ENCODE results near the gene TRPM3.

TRPM3 gene

DNA sequence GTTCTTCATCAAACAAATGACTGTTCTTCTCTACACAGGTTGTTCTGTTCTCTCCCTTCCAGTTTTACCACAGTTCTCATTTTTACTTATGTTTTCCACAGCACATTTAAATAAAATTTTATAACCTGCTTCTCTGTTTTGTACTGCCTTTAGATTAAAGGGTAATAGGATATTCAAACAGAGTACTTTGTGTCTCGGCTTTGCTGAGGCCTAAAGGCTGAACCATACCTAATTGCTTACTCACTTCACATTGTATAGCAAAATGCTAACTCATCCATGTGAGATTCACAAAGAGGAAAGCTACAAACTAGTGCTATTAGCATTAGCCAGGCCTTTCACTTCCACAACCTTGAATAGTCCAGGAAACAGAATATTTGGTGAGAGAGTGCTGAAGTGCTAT is 200.3 kb downstream of the TRPM3 start:
- H3K4me3 ChIP-seq (ENCODE audit: low read depth, low read length) = no peak overlapping the region
- TF ChIP-seq, protein P1, sequence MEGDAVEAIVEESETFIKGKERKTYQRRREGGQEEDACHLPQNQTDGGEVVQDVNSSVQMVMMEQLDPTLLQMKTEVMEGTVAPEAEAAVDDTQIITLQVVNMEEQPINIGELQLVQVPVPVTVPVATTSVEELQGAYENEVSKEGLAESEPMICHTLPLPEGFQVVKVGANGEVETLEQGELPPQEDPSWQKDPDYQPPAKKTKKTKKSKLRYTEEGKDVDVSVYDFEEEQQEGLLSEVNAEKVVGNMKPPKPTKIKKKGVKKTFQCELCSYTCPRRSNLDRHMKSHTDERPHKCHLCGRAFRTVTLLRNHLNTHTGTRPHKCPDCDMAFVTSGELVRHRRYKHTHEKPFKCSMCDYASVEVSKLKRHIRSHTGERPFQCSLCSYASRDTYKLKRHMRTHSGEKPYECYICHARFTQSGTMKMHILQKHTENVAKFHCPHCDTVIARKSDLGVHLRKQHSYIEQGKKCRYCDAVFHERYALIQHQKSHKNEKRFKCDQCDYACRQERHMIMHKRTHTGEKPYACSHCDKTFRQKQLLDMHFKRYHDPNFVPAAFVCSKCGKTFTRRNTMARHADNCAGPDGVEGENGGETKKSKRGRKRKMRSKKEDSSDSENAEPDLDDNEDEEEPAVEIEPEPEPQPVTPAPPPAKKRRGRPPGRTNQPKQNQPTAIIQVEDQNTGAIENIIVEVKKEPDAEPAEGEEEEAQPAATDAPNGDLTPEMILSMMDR (IDR thresholded peaks at IDR 0.05; ENCODE audit: borderline replicate concordance, insufficient read depth, low read depth, low read length) = no peak

DNA sequence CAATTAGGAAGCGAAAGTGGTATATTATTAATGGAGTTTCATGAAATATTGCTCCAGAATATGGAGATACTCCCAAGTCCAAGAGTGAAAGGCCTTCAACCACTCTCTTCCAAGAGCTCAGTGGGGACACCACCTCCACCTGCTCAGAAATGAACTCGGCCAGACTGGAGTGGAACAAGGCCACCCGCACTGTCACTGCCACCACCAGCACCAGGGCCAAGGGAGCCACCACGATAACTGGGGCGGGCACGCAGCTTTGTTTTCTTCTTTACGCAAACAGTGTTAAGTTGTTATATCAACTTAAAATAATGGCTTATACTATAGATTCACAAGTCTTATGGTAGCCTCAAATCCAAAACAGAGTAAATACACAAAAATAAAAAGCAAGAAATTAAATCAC is 204.1 kb downstream of the TRPM3 start:
- TF ChIP-seq, protein P1 (IDR thresholded peaks at IDR 0.05; ENCODE audit: borderline replicate concordance, insufficient read depth, low read depth, low read length) = no peak
- H3K4me3 ChIP-seq (ENCODE audit: low read depth, low read length) = no peak overlapping the region

DNA sequence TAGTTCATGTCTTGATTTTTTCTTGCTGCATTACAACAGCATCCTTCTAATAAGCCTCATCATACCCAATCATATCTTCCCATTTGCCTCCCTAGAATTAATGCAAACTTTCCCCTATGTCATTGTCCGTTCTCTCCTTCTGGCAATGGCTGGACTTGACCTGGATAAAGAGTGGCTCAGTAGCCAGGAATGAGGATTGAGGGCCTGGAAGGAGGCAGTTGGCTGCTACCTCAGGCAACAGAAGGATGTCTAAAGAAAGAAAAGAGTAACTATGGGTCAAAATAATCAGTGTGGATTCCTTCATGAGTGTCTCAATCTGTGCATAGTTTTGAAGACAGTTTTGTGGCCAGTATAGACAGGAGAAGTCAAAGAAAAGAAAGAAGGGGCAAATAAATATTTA is 209.6 kb downstream of the TRPM3 start:
- TF ChIP-seq, protein P1 (IDR thresholded peaks at IDR 0.05; ENCODE audit: borderline replicate concordance, insufficient read depth, low read depth, low read length) = no peak
- H3K4me3 ChIP-seq (ENCODE audit: low read depth, low read length) = no peak overlapping the region

DNA sequence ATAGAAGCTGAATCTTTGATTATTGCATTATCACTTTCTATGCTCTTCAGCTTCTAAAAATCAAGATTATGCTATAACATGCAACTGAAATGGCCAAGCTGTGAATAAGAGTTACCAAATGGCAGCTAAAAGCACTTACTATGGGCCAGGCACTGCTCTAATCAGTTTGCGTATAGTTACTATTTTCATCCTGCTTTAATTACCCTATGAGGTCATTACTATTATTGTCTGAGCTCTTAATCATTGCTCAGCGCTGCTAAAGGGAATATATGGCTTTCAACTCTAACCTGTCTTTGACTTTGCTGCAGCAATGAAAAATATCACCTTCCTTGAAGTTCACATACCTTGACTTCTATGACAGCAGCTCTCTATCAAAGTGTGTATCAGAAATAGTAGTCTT is 210.8 kb downstream of the TRPM3 start:
- H3K4me3 ChIP-seq (ENCODE audit: low read depth, low read length) = no peak overlapping the region
- TF ChIP-seq, protein P1 (IDR thresholded peaks at IDR 0.05; ENCODE audit: borderline replicate concordance, insufficient read depth, low read depth, low read length) = no peak

DNA sequence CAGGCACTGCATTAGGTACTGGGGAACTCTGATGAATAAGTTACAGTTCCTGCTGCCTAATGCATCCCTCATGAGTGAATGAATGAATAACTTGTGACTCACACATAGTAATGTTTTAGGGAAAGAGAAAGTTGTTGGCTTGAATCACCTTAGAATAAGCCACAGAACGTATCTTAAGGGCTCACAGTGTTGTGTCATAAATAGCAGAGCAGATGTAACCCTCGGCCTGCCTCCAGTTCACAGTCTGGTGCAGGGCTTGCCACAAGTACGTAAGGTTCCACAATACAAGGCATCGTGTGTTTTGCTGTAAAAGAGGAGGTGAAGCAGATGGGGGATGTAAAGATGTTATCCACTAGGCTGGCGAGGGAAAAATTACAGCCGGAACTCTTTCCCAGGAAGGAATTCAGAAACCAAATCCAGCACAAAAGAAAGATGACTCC is 218.7 kb downstream of the TRPM3 start:
- H3K4me3 ChIP-seq (ENCODE audit: low read depth, low read length) = no peak overlapping the region
- TF ChIP-seq, protein P1 (IDR thresholded peaks at IDR 0.05; ENCODE audit: borderline replicate concordance, insufficient read depth, low read depth, low read length) = no peak

DNA sequence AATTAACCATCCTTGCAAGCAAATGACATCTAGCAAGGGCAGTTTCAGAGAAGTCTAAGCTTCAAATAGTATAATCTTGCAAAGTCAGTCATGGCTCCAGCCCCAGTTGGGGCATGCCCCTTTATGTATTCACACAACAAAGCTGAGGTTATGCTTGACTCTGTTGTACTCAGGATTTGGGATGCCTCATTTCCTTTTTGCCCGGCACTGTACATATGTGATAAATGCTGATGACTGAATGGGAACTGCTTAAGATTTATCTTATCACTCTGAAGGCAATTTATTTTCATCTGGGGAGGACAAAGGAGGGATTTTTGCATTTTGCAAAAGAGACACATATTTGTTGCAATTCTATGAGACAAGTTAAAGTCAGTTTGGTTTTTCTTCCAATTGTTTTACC is 219.2 kb downstream of the TRPM3 start:
- TF ChIP-seq, protein P1 (IDR thresholded peaks at IDR 0.05; ENCODE audit: borderline replicate concordance, insufficient read depth, low read depth, low read length) = no peak
- H3K4me3 ChIP-seq (ENCODE audit: low read depth, low read length) = no peak overlapping the region

DNA sequence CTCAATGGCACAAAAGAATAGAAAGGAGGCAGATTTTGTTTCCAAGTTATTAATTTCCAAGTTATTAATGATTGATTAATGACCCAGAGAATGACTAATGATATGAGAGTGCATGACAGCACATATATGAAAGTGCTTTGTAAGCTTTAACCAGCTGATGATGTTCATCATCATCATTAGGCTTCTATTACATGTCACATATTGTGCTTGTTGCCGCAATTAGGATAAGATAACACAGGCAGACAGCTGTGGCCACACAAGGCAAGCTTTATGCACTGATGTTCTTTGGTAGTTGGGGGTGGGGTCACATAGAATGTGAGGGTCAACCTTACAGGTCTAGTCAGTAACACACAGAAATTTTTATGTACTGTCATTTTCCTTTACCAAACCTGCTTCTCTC is 219.7 kb downstream of the TRPM3 start:
- TF ChIP-seq, protein P1 (IDR thresholded peaks at IDR 0.05; ENCODE audit: borderline replicate concordance, insufficient read depth, low read depth, low read length) = no peak

More for the DNA sequence above, 219.7 kb downstream of the TRPM3 start:
- H3K4me3 ChIP-seq (ENCODE audit: low read depth, low read length) = no peak overlapping the region
